HepG2 (cell line): ENCODE data around the gene TACC2. TPM values are rescaled to one million over a fixed set of nuclear protein-coding genes. Genes with fewer than 3 reads are reported as not detected.

Experiments
- ATAC-seq: fragments of 200-7000 bp; cut with Tn5 transposase; 3 replicates; pipeline ENCODE4 v1.9.1; 2020; ENCODE audit warnings: mild to moderate bottlenecking, moderate library complexity
- BruUV-seq: library from RNA; stranded (reverse); fragments of 400-500 nt; replicated peaks from 2 replicates; lab custom pipeline; 2021; lab: Mats Ljungman, UMichigan
- CTCF ChIA-PET: fragments of 300-600 bp; formaldehyde crosslinking; extraction: SDS; loops from one replicate; lab custom pipeline; 2021; ENCODE audit warnings: low total read pairs, inconsistent platforms, low intra/inter-chr PET ratio; lab: Yijun Ruan, JAX
- POLR2A ChIA-PET: fragments of 350-600 bp; sonication (Branson Sonifier 250); formaldehyde crosslinking; loops from one replicate; lab custom pipeline; 2020; ENCODE audit warnings: antibody characterized with exemption, inconsistent platforms; lab: Yijun Ruan, JAX
- DNase-seq: peaks from one replicate; pipeline ENCODE4 v3.0.0-alpha.2; 2015; ENCODE audit warnings: low spot score
- FAIRE-seq: peaks from 3 replicates; lab custom pipeline; 2011; peaks lifted over from hg19 to GRCh38; lab: Jason Lieb, UNC
- H2AFZ ChIP-seq: one replicate; pipeline ENCODE4 v1.6.1; 2011; ENCODE audit warnings: low read length, inconsistent platforms
- H3K27ac ChIP-seq: fragments of 300-600 bp; 3 replicates; pipeline ENCODE4 v1.8.0; 2011; ENCODE audit warnings: mixed run types, mild to moderate bottlenecking, mixed read lengths, low read length, inconsistent platforms; ENCODE audit not compliant: insufficient read depth; ENCODE audit errors: extremely low read length
- H3K27me3 ChIP-seq, 2 experiments: fragments of 200-600 bp in 1 of 2; 2 replicates in 1 of 2; 3 replicates in 1 of 2; pipeline versions ENCODE4 v1.6.0 to v1.8.0; 2011; ENCODE audit warnings: low read length in 2 of 2, mild to moderate bottlenecking in 2 of 2, moderate library complexity in 2 of 2, inconsistent platforms in 1 of 2; ENCODE audit not compliant: insufficient read depth in 2 of 2, control insufficient read depth in 1 of 2
- H3K36me3 ChIP-seq, 2 experiments: fragments of 200-600 bp in 1 of 2; replicated peaks in 1 of 2; 2 replicates in 1 of 2; 3 replicates in 1 of 2; pipeline versions ENCODE4 v1.5.1 to v1.8.0; 2011; ENCODE audit warnings: low read length in 2 of 2, inconsistent platforms in 1 of 2; ENCODE audit not compliant: insufficient read depth in 2 of 2, control insufficient read depth in 1 of 2
- H3K4me1 ChIP-seq: 2 replicates; pipeline ENCODE4 v1.5.1; 2012; ENCODE audit warnings: low read length, inconsistent platforms; ENCODE audit not compliant: insufficient read depth
- H3K4me2 ChIP-seq: 2 replicates; pipeline ENCODE4 v1.6.0; 2011; ENCODE audit warnings: low read depth, low read length, inconsistent platforms
- H3K4me3 ChIP-seq, 3 experiments: fragments of 200-600 bp in 1 of 3; sonication (generic), shearing (Covaris generic) in 1 of 3; replicated peaks in 1 of 3; 2 replicates each; pipeline ENCODE4 v1.5.1; 2011 to 2016; ENCODE audit warnings: low read length in 3 of 3, inconsistent platforms in 2 of 3, low read depth in 2 of 3, mild to moderate bottlenecking in 2 of 3, control low read depth in 1 of 3, mixed read lengths in 1 of 3; ENCODE audit not compliant: insufficient read depth in 1 of 3
- H3K79me2 ChIP-seq: one replicate; pipeline ENCODE4 v1.6.1; 2011; ENCODE audit warnings: low read length, inconsistent platforms; ENCODE audit not compliant: insufficient read depth
- H3K9ac ChIP-seq: 2 replicates; pipeline ENCODE4 v1.6.0; 2011; ENCODE audit warnings: mild to moderate bottlenecking, low read depth, low read length, inconsistent platforms; ENCODE audit not compliant: insufficient read depth
- H3K9me3 ChIP-seq: 2 replicates; pipeline ENCODE4 v1.5.1; 2012; ENCODE audit warnings: mild to moderate bottlenecking, low read length
- H4K20me1 ChIP-seq: 2 replicates; pipeline ENCODE4 v1.6.0; 2011; ENCODE audit warnings: inconsistent platforms, mild to moderate bottlenecking, low read length, moderate library complexity; ENCODE audit not compliant: insufficient read depth
- ATF7 ChIP-seq, 2 experiments: fragments of 450-650 bp in 1 of 2; sonication (generic) in 1 of 2; formaldehyde crosslinking in 1 of 2; IDR thresholded peaks; 2 replicates each; pipeline versions ENCODE4 v1.4.0 to v1.6.1; 2016 to 2020; ENCODE audit warnings: antibody characterized with exemption in 1 of 2, mild to moderate bottlenecking in 1 of 2, missing genetic modification reagents in 1 of 2
- CBX1 ChIP-seq: IDR thresholded peaks from one replicate; pipeline ENCODE4 v1.6.1; 2016; ENCODE audit warnings: antibody characterized with exemption, low read depth
- CEBPG ChIP-seq: IDR thresholded peaks from 2 replicates; pipeline ENCODE4 v1.6.1; 2016
- CHCHD3 ChIP-seq: sonication (generic); formaldehyde crosslinking; IDR thresholded peaks from 2 replicates; pipeline ENCODE4 v1.8.0; 2022; ENCODE audit warnings: mild to moderate bottlenecking, missing genetic modification reagents, moderate library complexity
- FOXK1 ChIP-seq: sonication (generic); formaldehyde crosslinking; IDR thresholded peaks from 2 replicates; pipeline ENCODE4 v1.4.0; 2020; ENCODE audit warnings: low read depth, missing genetic modification reagents, borderline replicate concordance
- FOXO1 ChIP-seq: sonication (generic); formaldehyde crosslinking; IDR thresholded peaks from 2 replicates; pipeline ENCODE4 v1.4.0; 2020; ENCODE audit warnings: missing genetic modification reagents
- HMG20A ChIP-seq: IDR thresholded peaks from 2 replicates; pipeline ENCODE4 v1.6.1; 2016; ENCODE audit warnings: borderline replicate concordance
- JUNB ChIP-seq: sonication (generic); formaldehyde crosslinking; IDR thresholded peaks from 2 replicates; pipeline ENCODE4 v1.8.0; 2022; ENCODE audit warnings: missing genetic modification reagents, mild to moderate bottlenecking, borderline replicate concordance
- RXRB ChIP-seq: IDR thresholded peaks from 2 replicates; pipeline ENCODE4 v1.6.1; 2016; ENCODE audit warnings: borderline replicate concordance, missing genetic modification reagents, missing compliant biosample characterization
- SKI ChIP-seq: fragments of 450-650 bp; IDR thresholded peaks from one replicate; pipeline ENCODE4 v1.6.1; 2018; ENCODE audit warnings: mild to moderate bottlenecking; ENCODE audit not compliant: partially characterized antibody
- SP2 ChIP-seq: sonication (generic); formaldehyde crosslinking; IDR thresholded peaks from 2 replicates; pipeline ENCODE4 v1.5.1; 2020; ENCODE audit warnings: mild to moderate bottlenecking, missing genetic modification reagents
- WIZ ChIP-seq: sonication (generic); formaldehyde crosslinking; IDR thresholded peaks from 2 replicates; pipeline ENCODE4 v1.5.1; 2020; ENCODE audit warnings: mild to moderate bottlenecking, missing genetic modification reagents
- ZBTB20 ChIP-seq: sonication (generic); formaldehyde crosslinking; IDR thresholded peaks from 2 replicates; pipeline ENCODE4 v1.8.1; 2023; ENCODE audit warnings: missing genetic modification reagents, low read depth, mild to moderate bottlenecking, borderline replicate concordance
- ZNF34 ChIP-seq: sonication (generic); formaldehyde crosslinking; IDR thresholded peaks from 2 replicates; pipeline ENCODE4 v1.4.0; 2020; ENCODE audit warnings: mild to moderate bottlenecking, missing genetic modification reagents, borderline replicate concordance
- ZNF362 ChIP-seq: sonication (generic); formaldehyde crosslinking; IDR thresholded peaks from 2 replicates; pipeline ENCODE4 v1.4.0; 2020; ENCODE audit warnings: missing genetic modification reagents, mild to moderate bottlenecking, borderline replicate concordance
- ZNF432 ChIP-seq: sonication (generic); formaldehyde crosslinking; IDR thresholded peaks from 2 replicates; pipeline ENCODE4 v1.5.0; 2020; ENCODE audit warnings: missing genetic modification reagents, mild to moderate bottlenecking, borderline replicate concordance
- ZNF687 ChIP-seq: sonication (generic); formaldehyde crosslinking; IDR thresholded peaks from 2 replicates; pipeline ENCODE4 v1.5.1; 2020; ENCODE audit warnings: mild to moderate bottlenecking, missing genetic modification reagents, moderate library complexity
- ZNF713 ChIP-seq: sonication (generic); formaldehyde crosslinking; IDR thresholded peaks from 2 replicates; pipeline ENCODE4 v1.4.0; 2020; ENCODE audit warnings: mild to moderate bottlenecking, missing genetic modification reagents
- ZNF782 ChIP-seq: sonication (generic); formaldehyde crosslinking; IDR thresholded peaks from 2 replicates; pipeline ENCODE4 v1.4.0; 2020; ENCODE audit warnings: missing genetic modification reagents, mild to moderate bottlenecking, borderline replicate concordance
- WGBS: methylation state at CpG from one replicate; pipeline ENCODE4 v1.1.6; 2017; ENCODE audit warnings: low lambda C conversion rate; 5-methylcytosine and 5-hydroxymethylcytosine counted together
- in situ Hi-C: cut with HindIII; loops from 2 replicates; pipeline ENCODE4 v1.10.0; 2017; ENCODE audit warnings: low pct_unique_long_range_greater_than_20kb; ENCODE audit not compliant: extremely low pct_ligation_motif_present
- intact Hi-C: fragments of 100-400 bp; cut with micrococcal nuclease; formaldehyde crosslinking; loops from one replicate; pipeline ENCODE4 v1.10.0; 2022; ENCODE audit not compliant: unreplicated experiment
- polyA plus RNA-seq, 8 experiments: library from polyadenylated mRNA; depleted of rRNA in 3 of 8; stranded (reverse) in 7 of 8; unstranded in 1 of 8; fragments of >200 nt; fragmentation: Illumina TruSeq in 4 of 8; extraction: Trizol in 4 of 8; gene quantifications; 2 replicates each; pipeline versions ENCODE4 v1.2.1 to v1.2.3, GENCODE V29; 2011 to 2016; ENCODE audit warnings: low read depth in 4 of 8, missing spikeins in 1 of 8, mixed read lengths in 1 of 8; ENCODE audit not compliant: insufficient read depth in 1 of 8
- total RNA-seq, 5 experiments: library from RNA; depleted of rRNA; stranded (reverse); fragments of >200 nt; fragmentation: Illumina TruSeq; extraction: Trizol; gene quantifications; 2 replicates each; pipeline ENCODE4 v1.2.3, GENCODE V29; 2016; ENCODE audit warnings: low read depth in 1 of 5

TACC2 gene
- total and polyA plus RNA-seq, 2 of the 13 experiments (the other 11 are each of a cell fraction or from before 2014, with no cell fraction given): 11.8 to 16.0 TPM

GRCh38 chr10:122301055-122301810, 312.3 kb downstream of the TACC2 start (continued):
- TF ChIP-seq ZNF713 (CRISPR knock-in tag) (no peak), ZNF782 (CRISPR knock-in tag) (no peak), RXRB (CRISPR knock-in tag) (0 out of 2 replicates have a peak, but pooled peaks have one; percentile 35), JUNB (CRISPR knock-in tag) (no peak), CEBPG (CRISPR knock-in tag) (peak; percentile 96), ZNF432 (CRISPR knock-in tag) (no peak), HMG20A (CRISPR knock-in tag) (peak; percentile 31; the same call in 1 of the 2 replicates), CBX1 (no peak), FOXK1 (CRISPR knock-in tag) (peak; percentile 92; the same call in 1 of the 2 replicates), FOXO1 (CRISPR knock-in tag) (peak; percentile 54; the same call in 1 of the 2 replicates), CHCHD3 (CRISPR knock-in tag) (no peak), SKI (peak; percentile 19), ZNF362 (CRISPR knock-in tag) (no peak)

GRCh38 chr10:122301811-122302115, 312.8 kb downstream of the TACC2 start:
- no peak overlapping the region for H3K9ac ChIP-seq
- no peaks in the 10 kb centered on the region for H4K20me1 ChIP-seq
- no peak for DNase-seq
- intact Hi-C loops: no loop called here
- POLR2A ChIA-PET: interaction anchor here (0.6 to 2.2 kb wide), 4 partner anchors 9 to 29 kb away, joined by 3 to 25 read pairs (median 6); no protein-coding TSS in a partner anchor
- TF ChIP-seq ZNF34 (no peak), ZBTB20 (no peak), SP2 (CRISPR knock-in tag) (no peak), ZNF687 (CRISPR knock-in tag) (peak; percentile 54), ATF7 (IDR thresholded peaks at IDR 0.05) (no peak), ATF7 (CRISPR knock-in tag; IDR thresholded peaks at IDR 0.05) (no peak), WIZ (CRISPR knock-in tag) (0 out of 2 replicates have a peak, but pooled peaks have one; percentile 45)
- no peak overlapping the region for H3K4me3 ChIP-seq
- H2AFZ ChIP-seq: no peak overlapping the region
- in situ Hi-C loops: no loop called here
- H3K4me2 ChIP-seq: no peak overlapping the region
- FAIRE-seq: no peak
- H3K27ac ChIP-seq: peak overlapping the region; percentile 4
- CTCF ChIA-PET: no interaction called here
- no TSS peak for BruUV-seq
- WGBS: 93% methylated on average over 6 of the region's 7 CpGs
- H3K36me3 ChIP-seq: no peaks in the 10 kb centered on the region
- no peak for ATAC-seq
- peaks cover 0 to 5% of the 10 kb centered on the region in 2 experiments; a peak in 1 of 5 replicates for H3K27me3 ChIP-seq
- peaks cover 88% of the 10 kb centered on the region for H3K4me1 ChIP-seq
- H3K9me3 ChIP-seq: peaks cover 5% of the 10 kb centered on the region; the same call in 1 of the 2 replicates
- H3K79me2 ChIP-seq: no peaks in the 10 kb centered on the region
